C4-2B (cell line): ENCODE measurements around the gene HOXB2.

ENCODE experiments used
- ZFX ChIP-seq: fragments of 450-650 bp; IDR thresholded peaks from 2 replicates; pipeline ENCODE4 v1.6.1; 2017
- TF ChIP-seq, protein P1 (sequence below): fragments of 450-650 bp; conservative IDR thresholded peaks from 2 replicates; pipeline ENCODE4 v1.5.1; 2017; ENCODE audit warnings: mild to moderate bottlenecking

DNA sequence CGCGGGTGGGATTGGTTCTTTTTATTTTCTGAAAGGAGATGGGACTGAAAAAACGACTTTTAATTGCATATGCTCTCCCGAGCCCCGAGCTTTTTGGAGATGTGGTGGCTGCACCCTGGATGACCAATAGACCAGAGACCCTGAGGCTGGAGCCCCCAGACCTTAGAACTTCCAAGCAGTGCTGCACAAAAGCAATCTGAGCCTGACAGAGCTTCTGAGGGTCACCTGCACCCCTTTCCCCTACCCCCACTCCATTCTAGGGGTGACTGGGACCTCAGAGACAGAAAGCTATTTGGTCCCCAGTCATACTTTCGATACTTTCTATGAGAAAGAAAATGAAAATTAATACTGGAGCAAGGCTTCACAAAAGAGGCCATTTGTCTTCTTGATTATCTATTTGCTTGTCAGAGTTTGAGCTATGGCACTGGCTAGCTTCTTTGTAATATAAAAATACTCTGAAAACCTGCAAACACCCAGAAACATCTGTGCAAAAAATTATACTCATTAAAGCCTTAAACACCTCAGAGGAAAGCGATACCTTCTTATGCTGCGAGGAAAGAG, 29.7 kb upstream of the HOXB2 start:
- TF ChIP-seq, protein P1, sequence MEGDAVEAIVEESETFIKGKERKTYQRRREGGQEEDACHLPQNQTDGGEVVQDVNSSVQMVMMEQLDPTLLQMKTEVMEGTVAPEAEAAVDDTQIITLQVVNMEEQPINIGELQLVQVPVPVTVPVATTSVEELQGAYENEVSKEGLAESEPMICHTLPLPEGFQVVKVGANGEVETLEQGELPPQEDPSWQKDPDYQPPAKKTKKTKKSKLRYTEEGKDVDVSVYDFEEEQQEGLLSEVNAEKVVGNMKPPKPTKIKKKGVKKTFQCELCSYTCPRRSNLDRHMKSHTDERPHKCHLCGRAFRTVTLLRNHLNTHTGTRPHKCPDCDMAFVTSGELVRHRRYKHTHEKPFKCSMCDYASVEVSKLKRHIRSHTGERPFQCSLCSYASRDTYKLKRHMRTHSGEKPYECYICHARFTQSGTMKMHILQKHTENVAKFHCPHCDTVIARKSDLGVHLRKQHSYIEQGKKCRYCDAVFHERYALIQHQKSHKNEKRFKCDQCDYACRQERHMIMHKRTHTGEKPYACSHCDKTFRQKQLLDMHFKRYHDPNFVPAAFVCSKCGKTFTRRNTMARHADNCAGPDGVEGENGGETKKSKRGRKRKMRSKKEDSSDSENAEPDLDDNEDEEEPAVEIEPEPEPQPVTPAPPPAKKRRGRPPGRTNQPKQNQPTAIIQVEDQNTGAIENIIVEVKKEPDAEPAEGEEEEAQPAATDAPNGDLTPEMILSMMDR, result no peak
- TF ChIP-seq ZFX, result no peak
